T47D (cell line): Measurements from ENCODE around the gene ANKS3.

Source experiments
- DNase-seq, 2 experiments: peaks; one replicate each; pipeline versions ENCODE4 v3.0.0 to v3.0.0-alpha.2; 2011 to 2012; ENCODE audit warnings: low read depth in 1 of 2, low spot score in 1 of 2
- JUND ChIP-seq: IDR thresholded peaks from 2 replicates; pipeline ENCODE4 v1.6.1; 2012; ENCODE audit warnings: low read depth
- in situ Hi-C: cut with HindIII; loops from 2 replicates; pipeline ENCODE4 v1.10.0; 2016; ENCODE audit warnings: low sequenced_read_pairs, low pct_unique_long_range_greater_than_20kb

The ANKS3 gene

DNA sequence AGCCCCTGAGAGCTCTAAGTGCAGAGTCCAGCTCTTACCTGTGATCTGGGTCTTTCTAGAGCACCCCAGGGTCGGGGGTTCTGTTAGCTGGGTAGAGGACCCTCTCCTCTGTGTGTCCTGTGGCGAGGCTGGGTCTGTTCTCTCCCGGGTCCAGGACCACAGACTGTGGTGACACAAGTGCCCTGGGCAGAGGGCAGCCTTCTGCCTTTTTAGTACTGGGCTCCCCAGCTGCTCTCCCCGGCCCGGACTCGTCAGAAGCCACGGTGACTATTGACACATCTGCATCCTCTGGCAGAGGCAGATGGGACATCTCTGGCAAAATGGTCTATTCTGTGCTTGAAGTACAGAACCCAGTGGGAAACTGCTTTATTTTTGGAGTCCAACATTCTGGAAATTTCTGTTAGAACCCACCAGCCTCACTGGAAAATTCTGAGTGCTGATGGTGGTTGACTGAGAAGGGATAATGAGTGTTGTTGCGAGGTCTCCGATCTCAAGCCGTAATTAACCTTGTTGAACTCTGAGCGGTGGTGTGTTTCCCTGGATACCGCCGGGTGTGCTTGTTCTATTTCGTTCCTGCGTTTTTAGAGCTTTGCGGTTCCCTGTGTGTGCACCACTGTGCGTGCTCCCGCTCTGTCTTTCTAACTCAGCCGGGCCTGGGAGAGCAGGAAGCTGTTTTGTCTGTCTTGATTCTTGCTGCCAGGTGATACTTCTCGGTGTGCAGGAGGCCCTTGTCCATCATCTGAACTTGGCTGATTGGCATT lies 66.7 kb downstream of the ANKS3 start:
- no peak for TF ChIP-seq JUND
- DNase-seq = no peak
- in situ Hi-C loops = no loop called here

DNA sequence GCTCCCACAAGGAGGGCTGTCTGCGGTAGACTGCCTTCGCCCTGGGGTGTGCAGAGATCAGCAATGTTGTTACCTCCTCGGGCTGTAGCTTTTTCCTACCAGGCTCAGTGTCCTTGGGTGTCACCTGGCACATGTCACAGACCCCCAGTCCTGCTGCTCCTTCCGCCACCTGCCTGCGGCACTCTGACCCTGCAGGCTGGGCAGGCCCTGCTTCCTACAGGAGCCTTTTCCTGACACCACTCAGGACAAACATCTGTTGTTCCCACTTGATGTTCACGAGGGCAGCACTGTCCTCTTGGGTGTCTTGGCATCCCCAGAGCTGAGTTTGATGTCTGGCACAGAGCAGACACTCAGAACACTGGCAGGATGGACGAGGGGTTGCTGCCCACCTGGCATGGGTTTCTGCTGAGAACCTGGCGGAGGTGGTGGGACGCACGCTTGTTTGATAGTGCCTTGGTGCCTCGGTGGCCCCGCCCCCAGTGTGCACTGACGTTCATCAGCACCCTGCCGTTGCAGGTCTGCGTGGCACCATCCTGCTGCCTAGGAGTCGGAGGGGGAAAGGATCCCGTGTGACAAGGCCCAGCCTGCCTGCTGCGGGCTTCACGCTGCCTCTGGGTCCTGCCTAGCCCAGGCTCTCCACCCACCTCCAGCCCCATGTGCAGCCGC lies 67.4 kb downstream of the ANKS3 start:
- in situ Hi-C loops = no loop called here
- no peak for DNase-seq
- no peak for TF ChIP-seq JUND

DNA sequence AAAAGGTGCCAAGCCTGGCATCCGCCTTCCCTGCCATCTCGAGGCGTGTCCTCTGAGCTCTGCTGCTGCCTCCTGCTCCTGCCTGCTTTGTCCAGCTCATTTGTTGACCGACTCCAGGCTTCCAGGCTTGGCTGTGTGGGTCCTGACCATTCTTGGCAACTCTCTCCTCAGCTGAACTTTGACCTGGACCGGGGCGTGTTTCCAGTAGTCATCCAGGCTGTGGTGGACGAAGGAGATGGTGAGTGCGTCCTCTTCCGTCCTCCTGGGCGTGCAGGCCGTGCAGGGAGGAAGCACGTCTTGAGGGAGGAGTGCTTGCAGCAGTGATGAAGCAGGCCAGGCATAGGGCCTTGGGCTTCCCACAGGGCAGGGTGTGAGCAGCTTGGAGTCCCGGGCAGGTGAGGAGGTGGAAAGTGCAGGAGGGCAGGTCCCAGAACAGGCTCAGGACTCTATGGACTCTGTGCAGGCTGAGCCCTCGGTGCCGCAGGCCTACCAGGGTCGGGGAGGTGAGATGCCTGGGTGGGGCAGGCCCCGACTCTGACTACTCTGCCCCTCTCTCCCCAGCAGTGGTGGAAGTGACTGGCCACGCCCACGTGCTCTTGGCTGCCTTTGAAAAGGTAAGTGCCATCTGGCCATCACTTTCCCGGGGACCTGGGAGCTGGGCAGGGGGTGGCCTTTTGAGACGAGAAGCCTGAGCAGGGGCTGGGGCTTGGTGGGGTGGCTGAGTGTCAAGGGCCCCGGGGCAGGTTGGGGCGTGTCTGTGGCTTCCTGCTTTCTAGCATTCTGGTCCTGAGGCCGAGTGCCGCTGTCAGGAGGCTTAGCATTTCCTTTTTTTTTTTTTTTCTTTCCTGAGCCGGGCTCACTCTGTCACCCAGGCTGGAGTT lies 69.3 kb downstream of the ANKS3 start:
- DNase-seq = no peak
- in situ Hi-C loops = no loop called here
- no peak for TF ChIP-seq JUND

DNA sequence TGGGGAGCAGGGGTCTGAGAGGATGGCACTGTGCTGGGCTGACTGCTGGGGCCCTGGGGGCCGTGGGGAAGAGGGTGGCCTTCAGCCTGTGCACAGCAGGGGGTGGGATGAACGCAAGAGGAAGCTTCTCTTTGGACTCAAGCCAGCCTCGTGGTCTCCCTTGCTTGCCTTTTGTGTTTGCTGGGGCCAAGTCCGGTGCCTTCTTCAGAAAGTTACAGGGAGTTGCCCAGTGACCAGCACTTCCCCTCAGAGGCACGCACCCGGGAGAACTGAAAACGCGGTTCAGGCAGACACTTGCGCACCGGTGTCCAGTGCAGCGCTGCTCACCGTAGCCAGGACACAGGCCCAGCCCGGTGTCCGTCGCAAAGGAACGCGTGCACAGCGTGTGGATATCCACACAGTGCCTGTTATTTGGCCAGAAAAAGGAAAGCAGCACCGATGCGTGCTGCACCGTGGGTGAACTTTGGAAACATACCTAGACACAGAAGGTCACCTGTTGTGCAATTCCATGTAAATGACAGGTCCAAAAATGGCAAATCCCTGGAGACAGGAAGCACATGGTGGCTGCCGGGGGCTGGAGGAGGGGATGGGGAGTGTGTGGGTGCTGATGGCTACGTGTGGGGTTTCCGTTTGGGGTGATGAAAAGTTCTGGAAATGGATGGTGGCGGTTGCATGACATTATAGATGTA lies 70.2 kb downstream of the ANKS3 start:
- in situ Hi-C loops = no loop called here
- DNase-seq = no peak
- no peak for TF ChIP-seq JUND

GRCh38 chr16:4663465-4663776 lies 70.7 kb downstream of the ANKS3 start:
- no peak for DNase-seq
- no peak for TF ChIP-seq JUND
- in situ Hi-C loops = no loop called here

DNA sequence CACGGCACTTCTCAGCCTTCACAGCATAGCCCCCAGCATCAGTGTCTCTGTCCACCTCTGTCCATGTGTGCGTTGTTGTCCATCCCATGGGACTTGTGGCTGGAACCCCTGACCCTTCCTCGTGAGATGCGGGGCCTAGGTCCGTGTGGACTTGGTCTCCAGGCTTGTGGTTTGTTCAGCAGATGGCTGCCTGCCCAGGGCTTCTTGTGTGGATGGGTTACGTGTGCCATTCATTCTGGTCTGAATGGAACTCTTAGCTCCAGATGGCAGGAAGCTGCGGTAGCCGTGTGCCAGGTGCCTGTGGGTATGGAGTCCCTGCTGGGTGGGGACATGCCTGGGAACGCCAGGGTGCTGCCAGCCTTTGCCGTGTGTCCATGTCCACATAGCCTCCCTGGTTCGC lies 72.4 kb downstream of the ANKS3 start:
- TF ChIP-seq JUND = no peak
- in situ Hi-C loops = no loop called here
- DNase-seq = no peak

DNA sequence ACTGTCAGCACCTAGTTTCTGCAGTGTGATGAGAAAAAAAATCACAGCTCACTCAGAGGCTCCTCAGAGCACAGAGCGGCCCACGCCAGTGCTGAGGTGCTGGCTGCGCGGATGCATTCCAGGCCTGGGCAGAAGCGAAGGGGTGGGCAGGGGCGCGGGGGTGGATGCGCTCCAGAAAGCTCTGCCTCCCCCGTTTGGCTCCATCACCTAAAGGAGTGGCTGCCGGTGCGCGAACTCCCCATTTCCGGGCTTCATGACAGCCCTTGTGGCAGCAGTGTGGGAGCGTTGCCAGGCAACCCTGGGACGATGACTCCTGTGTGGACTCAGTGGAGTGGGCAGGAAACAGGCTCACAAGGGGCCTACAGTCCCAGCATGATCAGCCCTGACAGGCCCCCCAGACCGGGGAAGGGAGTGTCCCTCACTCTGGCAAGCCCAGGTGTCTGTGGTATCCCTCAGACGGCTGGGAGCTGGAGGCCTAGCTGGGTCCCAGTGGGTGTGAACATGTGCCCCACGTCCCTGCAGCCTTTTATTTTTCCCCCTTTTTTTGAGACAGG lies 73.5 kb downstream of the ANKS3 start:
- in situ Hi-C loops = no loop called here
- no peak for DNase-seq
- TF ChIP-seq JUND = no peak

DNA sequence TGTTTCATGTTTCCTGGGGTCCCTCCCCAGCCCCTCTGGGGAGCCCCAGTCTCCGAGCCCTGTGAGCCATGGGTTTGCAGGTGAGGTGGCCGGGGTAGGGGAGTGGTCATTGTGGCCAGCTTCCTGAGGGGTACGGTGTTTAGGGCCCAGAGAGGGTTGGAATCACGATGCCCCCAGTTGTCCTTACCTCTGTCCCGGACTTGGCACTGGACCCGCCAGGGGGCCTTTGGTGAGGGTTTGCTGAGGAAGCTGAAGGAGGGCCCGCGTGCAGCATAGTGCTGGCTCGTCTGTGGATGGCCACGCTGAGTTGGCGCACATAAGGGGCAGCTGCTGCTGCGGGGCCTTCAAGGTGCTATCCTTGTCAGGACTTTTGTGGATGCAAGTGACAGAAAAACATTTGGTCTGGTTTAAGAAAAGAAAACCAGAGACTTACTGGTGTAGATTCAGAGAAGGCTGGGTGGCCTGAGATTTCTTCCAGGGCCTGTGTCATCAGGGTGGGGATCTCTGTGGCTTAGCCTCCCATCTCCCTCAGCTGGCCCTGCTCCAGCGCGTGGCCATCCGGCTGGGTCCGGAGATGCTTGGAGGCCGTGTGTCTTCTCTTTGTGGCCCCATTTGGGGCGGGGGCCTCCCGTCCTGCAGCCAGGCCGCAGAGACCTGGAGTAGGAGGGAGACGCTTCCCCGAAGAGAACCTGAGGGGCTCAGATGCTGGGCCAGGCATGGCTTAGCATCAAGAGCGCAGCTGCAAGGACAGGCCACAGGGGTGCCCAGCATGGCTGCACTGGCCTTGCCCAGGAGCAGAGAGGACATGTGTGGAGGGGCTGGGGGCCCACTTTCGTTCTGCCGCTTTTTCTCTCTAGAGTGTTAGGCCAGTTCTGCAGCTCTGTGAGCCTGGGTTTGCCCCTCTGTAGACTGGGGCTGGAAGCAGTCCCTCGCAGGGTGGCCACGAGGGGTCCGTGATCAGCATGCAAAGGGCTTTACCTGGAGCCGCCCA lies 74.4 kb downstream of the ANKS3 start:
- DNase-seq = no peak
- TF ChIP-seq JUND = no peak
- in situ Hi-C loops = no loop called here

DNA sequence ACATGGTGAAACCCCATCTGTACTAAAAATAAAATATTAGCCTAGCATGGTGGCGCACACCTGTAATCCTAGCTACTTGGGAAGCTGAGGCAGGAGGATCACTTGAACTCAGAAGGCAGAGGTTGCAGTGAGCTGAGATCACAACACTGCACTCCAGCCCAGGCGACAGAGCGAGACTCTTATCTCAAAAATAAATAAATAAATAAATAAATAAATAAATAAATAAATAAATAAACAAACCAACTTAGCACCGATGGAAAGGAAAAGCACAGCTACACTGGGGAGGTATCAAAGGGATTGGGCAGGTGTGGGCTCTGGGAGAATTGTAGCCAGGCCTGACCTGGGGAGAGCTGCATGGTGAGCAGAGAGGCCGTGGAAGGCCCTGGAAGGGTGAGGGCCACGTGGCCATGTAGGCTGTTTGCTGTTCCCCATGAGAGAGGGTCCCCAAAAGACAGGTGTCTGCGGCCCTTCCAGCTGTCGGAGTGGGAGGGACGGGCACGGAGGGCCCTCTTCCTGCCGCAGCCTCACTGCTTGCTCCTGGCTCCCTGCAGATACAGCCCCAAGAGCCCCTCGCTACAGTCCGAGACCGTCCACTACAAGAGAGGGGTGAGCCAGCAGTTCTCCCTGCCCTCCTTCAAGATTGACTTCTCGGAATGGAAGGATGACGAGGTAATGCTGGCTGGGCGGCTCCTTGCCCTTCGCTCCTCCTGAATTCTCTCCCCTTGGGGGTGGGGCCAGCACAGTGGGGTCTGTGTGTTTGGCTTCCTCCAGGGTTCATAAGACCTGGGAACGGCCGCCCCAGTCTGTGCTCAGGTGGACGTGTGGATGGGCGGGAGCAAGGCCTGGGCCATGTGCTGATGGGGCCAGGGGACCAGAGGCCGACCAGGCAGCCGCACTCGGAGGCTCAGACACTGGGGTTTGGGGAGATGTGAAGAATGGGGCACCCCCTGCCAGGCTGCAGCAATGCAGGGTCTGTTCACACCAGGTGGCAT lies 77.1 kb downstream of the ANKS3 start:
- in situ Hi-C loops = no loop called here
- DNase-seq = no peak
- TF ChIP-seq JUND = no peak

GRCh38 chr16:4656221-4656620 lies 77.8 kb downstream of the ANKS3 start:
- no peak for TF ChIP-seq JUND
- in situ Hi-C loops = no loop called here
- no peak for DNase-seq
